ENCODE data around the gene TMEM51.
"Not testable (repeated sequence)": the region's sequence is repeated elsewhere in the genome, so short reads cannot be mapped to it uniquely, and the experiment has no call there.

TMEM51 gene

DNA sequence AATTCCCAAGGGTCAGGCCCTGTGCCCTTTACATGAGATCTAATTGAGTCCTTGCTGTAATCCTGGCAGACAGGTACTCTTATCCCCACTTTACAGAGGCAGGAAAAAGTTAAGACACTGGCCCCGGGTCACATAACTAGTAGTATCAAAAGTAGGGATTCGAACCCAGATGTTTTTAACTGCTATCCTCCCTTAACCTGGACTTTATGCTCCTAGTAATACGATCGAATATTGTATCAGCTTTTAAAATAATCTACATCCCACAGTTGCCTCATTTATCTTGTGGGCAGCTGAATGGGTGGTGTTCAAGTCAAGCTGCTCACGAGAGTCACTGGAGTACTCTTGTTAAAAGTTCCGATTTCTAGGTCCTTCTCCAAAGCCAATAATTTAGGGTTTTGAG, 25.5 kb upstream of the TMEM51 start:
- no peak for DNase-seq

GRCh38 chr1:15128520-15129313, 24.8 kb upstream of the TMEM51 start:
- DNase-seq = peak in 1 of 2 experiments; percentile 36

DNA sequence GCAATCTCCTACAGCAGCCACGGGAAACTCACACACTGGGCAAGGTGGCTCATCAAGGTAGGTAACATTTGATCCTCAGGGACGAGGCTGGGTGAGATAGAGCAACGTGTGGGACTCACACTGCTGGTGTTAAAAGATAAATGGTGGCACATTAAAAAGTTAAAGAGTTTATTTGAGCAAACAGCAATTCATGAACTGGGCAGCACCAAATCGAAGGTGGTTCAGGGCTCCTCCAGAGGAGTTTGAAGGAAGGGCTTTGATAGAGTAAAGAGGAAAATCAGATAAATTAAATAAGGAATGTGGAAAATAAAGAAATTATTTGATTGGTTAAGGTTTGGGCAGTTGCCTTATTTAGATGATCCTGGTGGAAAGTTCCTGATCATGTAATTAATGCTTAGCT, 23.6 kb upstream of the TMEM51 start:
- DNase-seq = no peak

- DNase-seq = no peak
Observed at GRCh38 chr1:15130607-15131006, 22.9 kb upstream of the TMEM51 start.

DNA sequence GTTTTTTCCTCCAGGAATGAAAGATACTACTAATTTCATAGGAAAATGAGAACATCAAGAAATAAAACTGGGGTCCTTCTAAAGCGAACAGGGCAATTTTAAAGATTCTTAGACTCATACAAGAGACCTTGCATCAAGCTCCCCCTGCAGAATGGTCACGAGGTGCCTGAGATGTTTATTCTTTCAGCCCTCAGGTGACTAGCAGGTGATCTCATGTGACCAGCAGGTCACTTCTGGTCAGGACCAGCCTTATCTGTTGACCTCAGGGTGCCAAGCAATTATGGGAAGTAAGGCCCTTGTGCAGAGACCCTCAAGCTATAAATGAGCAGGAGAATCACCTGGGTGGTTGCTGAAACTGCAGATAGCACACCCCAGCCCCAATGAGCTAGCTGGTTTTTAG, 20.6 kb upstream of the TMEM51 start:
- DNase-seq = no peak

GRCh38 chr1:15134285-15134684, 19.3 kb upstream of the TMEM51 start:
- no peak for DNase-seq

DNA sequence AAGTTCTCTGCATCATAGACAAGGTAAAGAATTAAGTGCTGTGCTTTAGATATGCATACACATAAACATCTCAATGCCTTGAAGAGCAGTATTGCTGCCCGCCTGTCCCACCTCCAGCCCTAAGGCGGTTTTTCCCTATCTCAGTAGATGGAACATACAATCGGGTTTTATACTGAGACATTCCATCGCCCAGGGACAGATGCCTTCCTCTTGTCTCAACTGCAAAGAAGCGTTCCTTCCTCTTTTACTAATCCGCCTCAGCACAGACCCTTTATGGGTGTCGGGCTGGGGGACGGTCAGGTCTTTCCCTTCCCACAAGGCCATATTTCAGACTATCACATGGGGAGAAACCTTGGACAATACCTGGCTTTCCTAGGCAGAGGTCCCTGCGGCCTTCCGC, 17.9 kb upstream of the TMEM51 start:
- not testable (repeated sequence) for DNase-seq

DNA sequence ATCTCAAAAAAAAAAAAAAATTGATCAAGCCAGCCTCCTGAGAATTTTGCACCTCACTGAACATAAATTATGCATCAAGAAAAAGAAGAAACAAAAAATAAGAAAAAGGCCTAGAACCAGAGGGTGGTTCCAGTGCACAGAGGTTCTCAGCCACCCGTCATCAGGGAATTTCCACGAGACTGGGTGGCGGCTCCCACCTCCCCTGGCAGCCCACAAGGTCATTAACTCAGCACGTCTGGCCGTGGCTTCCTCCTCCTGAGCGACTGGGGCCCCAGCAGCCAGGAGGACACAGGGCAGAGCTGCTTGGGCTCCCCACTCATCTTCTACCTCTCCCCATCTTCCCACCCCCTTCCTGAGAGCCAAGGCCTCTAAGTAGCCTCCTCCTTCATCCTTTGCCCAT, 15.7 kb upstream of the TMEM51 start:
- no peak for DNase-seq

GRCh38 chr1:15139654-15140350, 13.7 kb upstream of the TMEM51 start:
- no peak for DNase-seq

DNA sequence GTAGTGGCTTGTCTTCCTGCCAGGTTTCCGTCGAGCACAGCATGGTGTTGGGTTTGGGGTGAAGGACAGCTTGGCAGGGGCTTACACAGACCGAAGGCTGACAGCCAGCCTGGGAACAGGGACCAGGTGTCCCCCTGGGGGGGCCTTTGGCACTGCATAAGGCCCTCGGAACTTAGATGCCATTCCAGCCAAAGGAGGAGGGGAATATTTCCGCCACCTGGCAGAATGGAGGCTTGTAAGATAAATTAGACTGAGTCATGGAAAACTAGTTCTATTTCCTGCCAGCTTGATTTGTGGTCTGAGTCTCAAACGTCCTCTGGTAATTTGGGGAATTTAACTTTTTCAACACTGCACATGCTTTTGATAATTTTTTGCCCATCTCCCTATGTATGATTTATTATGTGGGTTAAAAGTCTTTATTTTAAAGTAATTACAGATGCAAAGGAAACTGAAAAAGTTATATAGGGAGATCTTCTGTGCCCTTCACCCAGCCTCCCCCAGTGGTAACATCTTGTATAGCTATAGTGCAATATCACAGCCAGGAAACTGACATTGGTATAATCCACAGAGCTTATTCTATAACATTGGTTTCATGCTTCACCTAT, 11.5 kb upstream of the TMEM51 start:
- DNase-seq = no peak

- DNase-seq = no peak
Observed at GRCh38 chr1:15145327-15145726, 8.2 kb upstream of the TMEM51 start.

- DNase-seq = no peak
Observed at GRCh38 chr1:15146142-15146680, 7.3 kb upstream of the TMEM51 start.

- DNase-seq = no peak
Observed at GRCh38 chr1:15146971-15147376, 6.6 kb upstream of the TMEM51 start.

DNA sequence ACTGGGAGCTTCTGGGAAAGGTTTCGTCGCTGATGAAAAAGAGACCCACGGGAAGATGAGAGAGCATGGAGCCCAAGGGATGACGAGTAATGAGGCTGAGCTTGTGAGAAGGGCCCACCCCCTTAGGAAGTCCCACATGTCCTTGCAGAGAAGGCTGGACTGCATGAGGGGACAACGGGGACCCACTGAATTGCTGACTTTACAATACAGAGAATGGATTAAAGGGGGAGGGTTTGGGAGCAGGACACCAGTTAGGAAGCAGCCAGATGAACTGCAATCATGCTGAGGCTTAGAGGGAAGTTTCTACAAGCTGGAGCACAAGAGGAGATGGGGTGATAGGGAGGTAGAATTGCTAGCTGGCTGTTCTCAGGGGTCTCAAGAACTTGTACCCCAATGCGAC, 5.5 kb upstream of the TMEM51 start:
- no peak for DNase-seq

DNA sequence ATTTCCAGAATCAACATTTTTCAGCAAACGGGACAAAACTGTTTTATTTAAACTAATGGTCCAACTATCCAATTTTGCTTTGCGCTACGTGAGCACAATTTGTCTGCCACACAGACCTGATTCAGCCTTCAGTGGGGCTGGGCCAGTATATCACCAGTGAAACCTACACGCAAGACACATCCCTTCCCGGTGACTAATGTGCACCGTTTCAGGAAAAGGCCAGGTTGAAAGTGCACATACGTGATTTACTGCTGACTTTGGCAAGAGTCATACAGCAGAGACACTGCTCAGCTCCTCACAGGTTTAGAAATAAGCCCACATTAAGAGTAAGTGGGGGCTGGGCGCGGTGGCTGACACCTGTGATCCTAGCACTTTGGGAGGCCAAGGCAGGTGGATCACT, 5.1 kb upstream of the TMEM51 start:
- DNase-seq = no peak

- no peak for DNase-seq
Observed at GRCh38 chr1:15148941-15149340, 4.6 kb upstream of the TMEM51 start.

GRCh38 chr1:15150376-15150775, 3.2 kb upstream of the TMEM51 start:
- DNase-seq = no peak

- no peak for DNase-seq
Observed at GRCh38 chr1:15151377-15151806, 2.2 kb upstream of the TMEM51 start.

DNA sequence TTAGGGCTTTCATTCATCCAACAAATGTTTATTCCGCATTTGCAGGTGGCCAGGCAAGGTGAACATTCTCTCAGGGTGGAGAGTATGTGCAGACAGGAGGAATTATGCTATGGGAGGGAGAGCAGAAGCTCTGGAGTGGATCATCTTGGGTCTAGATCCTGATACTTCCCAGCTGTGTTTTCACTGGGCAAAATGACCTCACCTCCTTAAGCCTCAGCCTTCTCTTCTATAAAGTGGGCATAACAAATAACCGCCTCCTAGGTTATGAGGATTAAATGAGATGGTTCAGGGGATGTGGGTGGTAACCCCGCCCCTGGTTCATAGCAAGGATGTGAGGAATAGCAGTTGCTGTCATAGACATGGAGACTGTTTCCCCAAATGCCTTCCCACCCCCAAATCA, 1.7 kb upstream of the TMEM51 start:
- DNase-seq = no peak

GRCh38 chr1:15152318-15153183, 996 bp upstream of the TMEM51 start:
- DNase-seq = peak; percentile 57 to 78

DNA sequence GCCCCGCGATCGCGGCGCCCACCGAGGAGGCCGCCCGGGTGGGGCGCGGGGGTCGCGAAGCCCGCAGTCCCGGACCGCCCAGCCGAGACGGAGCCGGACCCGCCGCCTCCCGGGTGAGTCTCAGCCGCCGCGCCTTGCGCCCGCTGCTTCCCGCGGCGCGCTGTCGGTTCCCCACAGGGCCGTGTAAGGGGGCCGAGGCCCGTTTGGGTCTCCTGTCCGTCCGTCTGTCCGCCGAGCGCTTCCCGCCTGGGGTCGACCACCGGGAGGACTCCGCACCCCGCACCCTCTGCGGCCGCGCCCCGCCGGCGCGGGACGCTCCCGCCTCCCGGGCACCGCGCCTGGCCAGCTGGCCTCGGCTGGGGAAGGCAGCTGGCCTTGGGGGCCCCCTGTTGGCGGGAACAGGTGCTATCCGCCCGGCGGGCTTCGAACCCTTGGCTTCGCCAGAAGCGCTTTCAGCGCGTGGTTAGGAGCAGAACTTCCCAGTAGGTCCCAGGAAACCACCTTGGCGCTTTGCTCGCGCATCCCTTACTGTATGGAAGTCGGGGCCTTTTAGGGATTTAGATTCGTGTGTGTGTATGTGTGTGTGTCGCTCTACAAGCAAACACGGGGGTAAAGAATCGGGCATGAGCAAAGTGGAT, 414 bp downstream of the TMEM51 start:
- peak; percentile 5 to 33 for DNase-seq

DNA sequence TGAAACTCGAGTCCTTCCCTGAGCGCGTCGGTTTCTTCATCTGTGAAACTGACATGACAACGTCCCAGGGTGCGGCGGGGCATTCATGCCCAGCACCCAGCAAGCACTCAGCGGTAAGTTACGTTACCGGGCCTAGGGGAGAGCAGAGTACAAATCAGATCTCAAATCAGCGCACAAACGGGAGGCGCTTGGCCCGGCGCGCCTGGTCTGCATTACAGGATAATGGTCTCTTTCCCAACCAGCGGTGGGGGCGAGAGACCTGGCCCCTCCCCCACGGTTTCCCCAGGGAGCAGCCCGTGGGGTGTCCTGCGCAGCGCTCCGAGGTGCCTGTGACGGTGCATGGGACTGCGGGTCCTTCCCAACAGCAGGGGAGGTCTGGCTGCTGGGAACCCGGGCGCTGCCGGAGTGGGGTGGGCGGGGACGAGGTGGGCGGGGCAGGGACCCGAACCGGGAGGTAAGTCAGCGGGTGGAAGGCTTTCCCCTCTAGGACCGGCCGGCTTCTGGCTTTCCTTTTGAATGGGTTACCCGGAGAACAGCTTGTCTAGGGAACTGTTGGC, 1.0 kb downstream of the TMEM51 start:
- peak in 1 of 2 experiments; percentile 31 for DNase-seq
